Activated CD8-positive, alpha-beta memory T cell treated with anti-CD3 and anti-CD28 coated beads for 24 hours (primary cell): ENCODE results near the gene NQO2.

ENCODE experiments used
- DNase-seq: peaks from one replicate; pipeline ENCODE4 v3.0.0-alpha.2; 2020

NQO2 gene, protein sequence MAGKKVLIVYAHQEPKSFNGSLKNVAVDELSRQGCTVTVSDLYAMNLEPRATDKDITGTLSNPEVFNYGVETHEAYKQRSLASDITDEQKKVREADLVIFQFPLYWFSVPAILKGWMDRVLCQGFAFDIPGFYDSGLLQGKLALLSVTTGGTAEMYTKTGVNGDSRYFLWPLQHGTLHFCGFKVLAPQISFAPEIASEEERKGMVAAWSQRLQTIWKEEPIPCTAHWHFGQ

DNA sequence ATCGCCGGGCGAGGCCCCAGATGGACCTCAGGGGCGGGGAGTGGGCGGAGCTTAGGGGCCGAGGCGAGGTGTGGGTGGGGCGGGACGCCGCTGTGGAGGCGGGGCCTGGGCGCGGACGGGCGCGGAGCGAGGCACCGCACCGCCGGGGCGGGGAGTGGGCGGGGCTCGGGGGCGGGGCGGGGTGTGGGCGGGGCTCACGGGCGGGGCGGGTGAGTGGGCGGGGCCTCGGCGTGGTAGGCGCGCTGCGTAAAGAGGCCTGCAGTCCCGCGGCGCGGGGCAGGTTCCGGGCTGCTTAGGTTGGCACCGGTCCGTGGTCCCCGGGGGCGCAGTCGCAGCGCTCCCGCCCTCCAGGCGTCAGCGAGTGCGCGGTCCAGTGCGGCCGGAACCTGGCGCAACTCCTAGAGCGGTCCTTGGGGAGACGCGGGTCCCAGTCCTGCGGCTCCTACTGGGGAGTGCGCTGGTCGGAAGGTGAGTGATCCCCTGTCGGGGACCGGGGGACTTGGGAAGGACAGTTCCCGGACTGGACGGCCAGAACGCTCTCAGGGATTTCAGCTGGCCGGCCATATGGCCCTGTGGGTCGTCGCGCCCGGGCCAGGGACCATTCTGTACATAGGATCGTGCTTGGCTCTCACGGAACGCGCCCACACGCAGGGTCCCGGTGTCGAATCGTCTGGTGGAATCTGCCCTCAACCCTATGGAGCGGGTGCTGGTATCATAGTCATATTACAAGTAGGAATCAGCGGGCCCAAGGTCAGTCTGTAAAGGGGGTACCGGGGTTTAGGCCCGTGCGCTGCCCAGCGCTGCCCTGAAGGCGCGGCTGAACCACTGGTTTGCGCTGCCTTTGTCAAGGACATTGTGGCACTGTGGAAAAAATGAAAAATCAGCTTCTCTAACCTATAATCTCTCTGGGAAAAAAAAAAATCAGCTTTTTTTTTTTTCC is at the start of gene NQO2:
NQO2 (plus strand) TSS at position 277 of the 940 bp plus-strand sequence. CDS start 6,659 bp downstream, outside the sequence.
- DNase-seq, result peak; percentile 98

DNA sequence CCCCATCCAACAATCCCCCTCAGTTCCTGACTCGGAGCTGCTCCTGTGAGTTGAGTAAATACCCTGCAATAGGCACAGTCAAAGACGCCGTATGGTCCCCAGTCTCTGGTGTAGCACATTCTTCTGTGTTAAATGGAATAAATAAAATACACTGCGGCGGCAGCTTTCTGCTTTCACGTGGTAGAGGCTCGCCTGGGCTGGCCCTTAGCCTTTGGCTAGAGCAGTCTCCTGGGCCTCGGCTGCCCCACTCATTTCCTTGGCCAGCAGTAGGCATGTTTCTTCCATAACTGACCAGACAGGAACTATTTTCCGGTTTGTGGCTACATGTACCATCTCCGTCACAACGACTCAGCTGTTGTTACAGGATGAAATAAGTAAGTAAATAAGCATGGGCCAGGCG is 49.0 kb upstream of the NQO2 start:
- peak; percentile 33 for DNase-seq

DNA sequence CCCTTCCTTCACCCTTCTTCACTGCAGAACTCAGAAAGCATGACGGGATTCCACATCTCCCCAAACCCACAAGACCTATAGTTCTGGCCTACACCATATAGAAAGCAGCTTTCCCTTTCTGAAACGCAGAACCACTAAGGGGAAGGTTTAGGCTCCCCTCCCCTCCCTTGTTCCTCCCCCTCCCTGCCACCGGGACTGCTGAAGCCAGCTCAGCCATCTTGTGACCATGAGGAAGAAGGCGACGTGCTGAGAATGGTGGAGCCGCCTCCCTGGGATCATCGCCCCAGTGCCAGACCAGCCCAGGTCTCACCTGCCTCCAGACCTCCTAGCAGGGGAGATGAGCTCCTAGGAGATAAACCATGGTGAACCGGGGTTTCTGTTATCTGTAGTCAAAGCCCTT is 48.0 kb upstream of the NQO2 start:
- peak; percentile 50 for DNase-seq

DNA sequence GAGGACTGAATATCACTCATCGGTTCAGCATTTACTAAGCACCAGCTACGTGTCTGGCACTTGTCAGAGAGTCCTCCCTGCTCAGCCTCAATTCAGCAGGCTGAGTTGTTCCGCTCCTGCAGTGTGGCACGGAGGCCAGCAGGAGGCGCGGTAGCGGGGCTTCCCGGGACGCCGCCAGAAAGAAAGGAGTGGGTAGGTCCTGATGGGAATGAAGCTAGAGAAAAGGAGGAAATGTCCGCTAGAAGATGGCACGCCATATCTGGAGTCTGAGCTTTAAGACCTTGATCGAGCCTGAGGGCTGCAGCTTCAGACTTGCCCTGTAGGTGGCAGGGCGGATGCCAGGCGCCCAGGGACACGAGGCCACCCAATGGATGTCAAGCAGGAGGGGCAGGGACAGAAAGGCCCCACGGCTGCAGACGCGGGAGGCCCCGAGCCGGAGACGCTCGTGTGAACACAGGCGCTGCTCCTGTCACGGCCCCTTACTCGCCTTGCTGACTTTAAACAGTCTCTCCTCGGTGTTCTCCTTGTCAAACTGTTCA is 47.1 kb upstream of the NQO2 start:
- peak; percentile 81 for DNase-seq

DNA sequence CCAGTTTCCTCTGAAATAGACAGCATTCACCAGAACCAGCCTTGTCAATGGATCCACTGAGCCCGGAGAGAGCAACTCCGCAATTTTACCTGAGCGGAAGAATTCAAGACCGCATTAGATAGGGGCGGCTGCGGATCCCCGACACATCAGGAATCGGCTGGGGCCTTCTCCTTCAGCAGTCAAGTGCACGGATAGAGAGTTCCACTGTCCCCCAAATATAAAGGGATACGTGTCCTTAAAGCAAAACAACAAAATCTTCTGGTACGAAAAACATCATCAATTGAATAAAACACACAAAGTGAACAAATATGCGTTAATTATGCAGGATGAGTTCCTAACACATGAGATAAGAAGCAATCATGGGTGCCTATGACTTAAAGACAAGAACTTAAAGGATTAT is 46.6 kb upstream of the NQO2 start:
- no peak for DNase-seq

DNA sequence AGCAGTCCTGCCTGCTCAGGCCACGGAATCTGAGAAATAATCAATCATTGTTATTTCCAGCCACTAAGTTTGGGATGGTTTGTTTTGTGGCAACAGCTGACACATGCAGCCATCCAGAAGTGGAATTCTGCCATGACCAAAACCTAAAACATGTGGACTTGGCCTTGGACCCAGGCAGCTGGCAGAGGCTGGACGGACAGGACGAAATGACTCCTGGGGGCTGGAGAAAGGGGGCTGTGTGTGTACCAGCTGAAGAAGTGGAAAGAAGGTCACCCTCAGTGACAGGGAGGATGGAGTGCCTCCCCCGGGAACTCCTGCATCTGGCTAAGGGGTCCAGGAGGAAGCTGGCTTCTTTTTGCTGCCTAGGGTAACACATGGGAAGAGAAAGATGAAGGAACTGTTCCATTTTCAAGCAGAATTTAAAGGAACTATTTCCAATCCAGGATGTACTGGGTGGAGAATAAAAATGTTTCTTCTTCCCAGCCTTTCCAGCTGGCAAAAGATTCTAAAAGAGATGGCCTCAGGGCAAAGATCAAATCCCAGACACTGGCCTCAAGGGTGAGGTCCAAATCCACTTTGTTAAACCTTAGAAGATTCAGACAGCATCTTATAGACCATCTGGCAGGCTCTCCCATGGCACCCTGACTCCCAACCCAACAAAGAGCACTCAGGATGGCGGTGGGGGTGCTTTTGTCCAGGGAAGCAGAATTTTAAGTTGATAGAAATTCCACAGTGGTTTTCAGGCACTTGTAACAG is 42.6 kb upstream of the NQO2 start:
- DNase-seq, result peak; percentile 47

DNA sequence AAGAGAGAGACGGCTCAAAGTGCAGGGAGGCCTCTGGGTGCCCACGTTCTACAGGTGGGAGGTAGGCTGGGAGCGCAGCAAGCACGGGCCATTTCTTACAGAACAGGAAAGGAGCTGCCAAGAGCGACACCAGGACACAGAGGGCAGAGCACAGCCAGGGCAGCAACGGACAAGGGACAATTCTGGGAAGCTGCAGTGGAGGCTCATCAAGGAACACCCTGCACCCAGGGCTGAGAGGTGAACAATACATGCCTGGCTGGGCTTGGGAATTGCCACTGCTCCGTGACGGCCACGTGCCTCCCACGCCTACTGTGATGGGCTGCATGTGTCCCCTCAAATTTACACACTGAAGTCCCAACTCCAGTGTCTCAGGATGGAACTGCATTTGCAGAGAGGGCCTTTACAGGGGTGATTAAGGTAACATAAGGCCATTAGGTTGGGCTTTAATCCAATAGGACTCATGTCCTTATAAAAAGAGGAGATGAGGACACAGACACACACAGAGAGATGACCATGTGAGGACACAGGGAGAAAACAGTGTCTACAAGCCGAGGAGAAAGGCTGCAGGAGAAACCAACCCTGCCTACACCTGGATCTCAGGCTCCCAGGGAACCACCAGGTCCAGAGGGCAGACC is 41.9 kb upstream of the NQO2 start:
- DNase-seq, result peak; percentile 37

DNA sequence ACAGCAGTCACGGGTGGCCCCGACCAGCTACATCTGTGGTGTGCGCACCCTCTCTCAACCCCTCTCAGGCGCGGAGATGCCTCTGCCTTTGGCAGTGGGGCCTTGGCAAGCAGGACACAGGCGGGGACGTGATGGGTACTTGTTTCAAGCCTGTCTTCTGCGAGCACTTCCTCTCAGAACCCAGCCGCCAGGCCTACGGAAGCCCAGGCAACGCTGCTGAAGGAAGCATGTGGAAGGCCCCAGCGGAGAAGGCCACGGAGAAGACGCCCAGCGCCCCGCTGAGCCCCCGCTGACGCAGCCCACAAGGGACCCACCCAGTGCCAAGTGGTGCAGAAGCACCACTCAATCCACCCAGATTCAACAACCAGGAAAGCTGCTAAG is 41.4 kb upstream of the NQO2 start:
- DNase-seq, result peak; percentile 59

DNA sequence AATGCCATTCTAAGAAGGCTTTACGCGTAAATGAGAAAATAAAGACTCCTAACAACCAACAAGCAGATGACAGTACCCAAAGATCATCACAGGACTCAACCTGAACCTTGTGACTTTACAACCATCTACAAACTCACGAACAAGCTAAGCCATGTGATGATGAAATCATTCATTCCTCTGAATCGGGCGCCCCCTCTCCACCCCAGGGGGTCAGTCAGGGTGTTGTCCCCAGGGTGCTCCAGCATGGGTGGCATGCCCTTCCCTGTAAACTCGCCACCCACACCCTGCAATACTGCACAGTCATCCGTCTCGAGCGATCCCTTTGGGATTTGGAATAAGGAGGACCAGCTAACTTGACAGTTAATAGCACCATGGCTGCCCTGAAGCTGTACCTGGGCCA is 40.9 kb upstream of the NQO2 start:
- peak; percentile 53 for DNase-seq

DNA sequence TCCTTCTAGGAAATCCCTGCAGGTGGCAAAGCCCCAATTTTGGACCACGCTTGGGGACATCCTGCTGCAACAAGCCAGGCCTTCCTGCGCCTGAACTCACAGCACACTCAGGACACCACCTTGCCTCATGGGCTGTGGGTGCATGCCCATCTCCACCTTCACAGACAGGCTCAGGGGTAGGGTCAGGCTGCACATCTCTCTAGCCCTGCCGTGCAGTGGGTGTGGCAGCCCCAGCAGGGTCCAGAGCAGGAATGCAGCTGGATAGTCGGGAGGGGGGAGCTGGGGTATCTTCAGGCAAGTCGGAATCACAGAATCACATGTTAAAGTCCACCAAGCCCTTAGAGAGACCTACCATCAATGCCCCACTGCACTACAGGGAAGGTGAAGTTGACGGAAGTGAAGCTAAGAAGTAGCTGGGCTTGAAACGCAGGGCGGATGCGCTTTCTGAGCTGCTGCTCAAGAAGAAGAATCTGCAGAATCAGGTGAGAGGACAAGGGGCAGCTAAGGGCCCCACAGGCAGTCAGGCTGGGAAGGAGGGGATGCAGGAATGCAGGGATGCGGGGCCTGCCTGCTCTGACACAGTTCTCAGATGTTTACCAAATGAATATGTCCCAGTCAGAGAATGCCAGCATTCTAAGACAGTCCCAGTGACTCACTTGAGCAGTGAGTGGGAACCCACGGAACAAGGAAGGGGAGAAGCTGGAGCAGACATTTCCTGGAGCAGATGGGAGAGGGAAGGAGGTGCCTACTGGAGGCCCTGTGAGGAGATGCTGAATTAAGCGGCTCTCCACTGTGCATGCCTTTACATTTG is 39.6 kb upstream of the NQO2 start:
- no peak for DNase-seq

DNA sequence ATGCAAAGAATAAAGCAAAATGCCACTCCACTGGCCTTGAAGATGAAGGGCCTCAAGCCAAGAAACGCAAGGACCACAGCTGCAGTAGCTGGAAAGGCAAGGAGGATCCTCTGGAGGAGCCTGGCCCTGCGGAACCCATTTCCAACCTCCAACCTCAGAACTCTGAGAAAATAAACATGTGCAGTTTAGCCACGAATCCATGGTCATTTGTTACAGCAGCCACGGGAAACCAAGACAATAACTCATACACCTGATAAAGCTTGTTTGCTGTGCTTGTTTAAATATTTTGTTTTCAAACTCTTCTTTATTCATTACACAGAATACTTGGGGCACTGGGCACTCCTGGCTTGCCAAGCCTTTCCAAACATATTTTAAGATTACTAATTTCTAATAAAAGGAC is 38.8 kb upstream of the NQO2 start:
- no peak for DNase-seq

DNA sequence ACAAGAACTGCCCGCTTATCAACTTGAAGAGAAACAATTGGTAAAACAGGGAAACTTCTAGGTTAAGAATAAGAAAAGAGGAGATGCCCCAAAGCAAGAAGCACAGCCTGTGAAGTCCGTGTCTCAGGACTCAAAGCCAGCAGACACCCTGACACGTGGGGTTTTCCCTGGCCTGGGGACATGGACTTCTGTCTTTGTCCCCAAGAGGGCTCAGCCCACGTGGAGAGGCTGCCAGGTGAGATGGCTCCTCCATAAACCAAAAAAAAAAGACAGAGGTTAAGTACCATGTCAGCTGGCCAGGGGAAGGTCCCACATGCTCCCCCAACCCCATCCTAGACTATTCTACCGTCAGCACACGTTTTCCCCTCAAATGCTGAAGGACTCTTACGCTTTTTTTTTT is 38.2 kb upstream of the NQO2 start:
- DNase-seq, result no peak

DNA sequence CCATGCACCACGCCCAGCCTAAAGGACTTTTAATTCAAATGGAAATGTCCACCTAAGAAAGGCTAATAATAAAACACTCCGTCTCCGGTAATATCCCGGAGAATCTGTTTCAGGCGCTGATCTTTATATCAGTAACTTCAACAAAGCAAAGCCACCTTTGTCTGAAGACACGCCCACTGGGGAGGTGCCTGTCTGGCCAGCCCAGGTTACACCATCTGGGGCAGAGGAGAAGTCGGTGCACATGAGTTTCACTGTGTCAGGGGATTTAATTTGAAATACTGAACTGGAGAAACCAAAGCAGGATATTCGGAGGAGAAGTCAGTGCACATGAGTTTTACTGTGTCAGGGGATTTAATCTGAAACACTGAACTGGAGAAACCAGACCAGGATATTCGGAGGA is 37.7 kb upstream of the NQO2 start:
- no peak for DNase-seq

DNA sequence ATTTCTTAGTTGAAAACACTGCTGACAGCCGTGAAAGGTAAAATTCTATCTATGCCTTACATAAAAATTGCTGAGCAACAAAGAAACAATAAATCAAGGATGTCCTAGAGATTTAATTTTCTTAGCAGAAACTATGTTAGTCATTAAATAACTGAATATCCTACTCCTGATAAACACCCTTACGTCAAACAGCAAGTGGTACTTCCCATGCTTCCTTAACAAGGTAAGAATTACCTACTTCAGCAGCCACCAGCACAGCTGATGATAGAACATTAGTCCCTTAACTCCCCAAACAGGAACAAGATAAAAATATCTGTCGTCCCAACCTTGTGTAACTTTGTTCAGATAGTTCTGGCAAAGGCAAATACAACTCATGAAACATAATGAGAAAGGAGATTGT is 37.1 kb upstream of the NQO2 start:
- DNase-seq, result no peak

DNA sequence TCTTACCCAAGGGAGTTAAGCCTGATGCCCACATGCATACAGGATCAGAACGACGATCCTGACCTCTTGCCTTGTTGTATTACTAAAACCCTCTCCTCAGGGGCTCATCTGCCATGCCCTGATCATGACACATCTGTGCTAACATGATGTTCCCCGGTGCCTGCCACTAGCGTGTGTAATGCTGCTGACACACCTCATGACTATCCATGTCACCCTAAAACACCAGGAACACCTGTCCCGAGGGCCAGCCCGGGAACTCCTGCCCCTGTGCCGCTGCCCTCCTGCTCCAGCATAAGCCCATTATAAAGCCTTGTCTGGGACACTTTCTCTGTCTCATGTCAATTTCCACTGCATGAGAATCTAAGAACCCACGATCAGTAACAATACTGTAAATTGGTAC is 35.9 kb upstream of the NQO2 start:
- DNase-seq, result no peak

DNA sequence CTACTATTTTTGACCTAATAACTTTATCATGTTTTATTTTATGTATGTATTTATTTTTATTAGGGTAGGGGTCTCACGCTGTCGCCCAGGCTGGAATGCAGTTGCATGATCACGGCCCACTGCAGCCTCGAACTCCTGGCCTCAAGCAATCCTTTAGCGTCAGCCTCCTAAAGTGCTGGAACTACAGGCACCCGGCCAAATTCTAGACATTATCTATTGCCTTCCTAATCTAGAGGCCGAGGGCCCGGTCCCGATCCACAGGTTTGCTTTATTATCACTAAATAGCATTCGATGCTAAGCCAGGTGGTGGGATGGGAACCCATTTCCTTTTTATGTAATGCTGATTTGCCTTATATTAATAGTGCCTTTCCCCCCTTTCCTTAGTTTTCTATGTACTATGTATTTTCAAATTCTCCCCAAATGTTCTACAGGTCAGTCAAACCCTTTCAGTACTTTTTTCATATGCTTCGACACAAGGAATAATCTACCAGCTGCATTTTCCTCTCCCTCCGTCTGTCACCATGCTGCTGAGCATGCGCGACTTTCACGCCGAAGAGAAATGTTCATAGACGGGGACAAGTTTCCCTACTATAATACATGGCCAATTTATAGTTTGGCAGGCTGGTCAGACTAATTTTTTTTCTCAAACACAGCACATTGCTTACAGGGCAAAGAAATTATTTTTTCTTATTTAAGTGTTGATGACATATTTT is 34.7 kb upstream of the NQO2 start:
- no peak for DNase-seq

DNA sequence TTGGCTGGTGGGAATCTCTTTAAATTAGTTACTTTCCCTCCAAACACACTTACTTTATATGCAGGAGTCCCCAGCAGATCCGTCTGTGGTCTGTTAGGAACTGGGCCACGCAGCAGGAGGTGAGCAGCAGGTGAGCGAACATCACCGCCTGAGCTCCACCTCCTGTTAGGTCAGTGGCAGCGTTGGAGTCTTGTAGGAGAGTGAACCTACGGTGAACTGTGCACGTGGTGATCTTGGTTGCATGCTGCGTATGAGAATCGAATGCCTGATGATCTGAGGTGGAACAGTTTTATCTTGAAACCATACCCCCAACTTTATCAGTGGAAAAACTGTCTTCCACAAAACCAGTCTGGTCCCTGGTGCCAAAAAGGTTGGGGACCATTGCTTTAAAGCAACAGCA is 33.3 kb upstream of the NQO2 start:
- no peak for DNase-seq

DNA sequence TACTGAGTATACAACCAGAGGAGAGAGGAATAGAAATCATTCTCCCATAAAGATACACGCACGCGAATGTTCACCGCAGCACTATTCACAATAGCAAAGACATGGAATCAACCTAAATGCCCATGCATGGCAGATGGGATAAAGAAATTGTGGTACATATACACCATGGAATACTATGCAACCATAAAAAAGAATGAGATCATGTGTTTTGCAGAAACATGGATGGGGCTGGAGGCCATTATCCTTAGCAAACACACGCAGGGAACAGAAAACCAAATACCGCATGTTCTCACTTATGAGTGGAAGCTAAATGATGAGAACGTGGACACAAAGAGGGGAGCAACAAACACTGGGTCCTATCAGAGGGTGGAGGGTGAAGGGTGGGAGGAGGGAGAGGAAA is 31.8 kb upstream of the NQO2 start:
- DNase-seq, result no peak

DNA sequence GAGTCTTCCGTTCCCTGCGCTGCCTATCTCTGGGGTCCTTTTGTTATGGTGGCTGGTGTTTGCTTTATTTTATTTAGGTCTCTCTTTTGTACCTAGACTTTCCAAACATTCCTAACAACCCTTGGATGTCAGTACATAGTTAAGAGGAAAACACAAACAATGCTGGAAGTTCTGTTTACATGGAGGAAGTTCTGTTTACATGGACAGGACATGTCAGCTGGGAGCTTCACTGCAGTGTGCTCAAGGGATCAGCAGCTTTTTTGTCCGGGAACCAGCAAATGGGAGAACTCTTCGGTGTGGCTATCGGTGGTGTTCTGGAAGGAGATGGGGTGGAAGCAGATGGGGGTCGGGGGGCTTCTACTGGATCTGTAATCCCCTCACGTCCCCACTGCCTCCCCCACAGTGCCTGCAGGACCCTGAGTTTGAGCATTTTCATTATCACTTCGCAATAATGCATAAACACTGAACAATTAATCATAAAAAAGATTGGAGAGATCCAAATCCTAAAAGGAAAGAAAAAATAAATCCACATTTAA is 31.0 kb upstream of the NQO2 start:
- no peak for DNase-seq

DNA sequence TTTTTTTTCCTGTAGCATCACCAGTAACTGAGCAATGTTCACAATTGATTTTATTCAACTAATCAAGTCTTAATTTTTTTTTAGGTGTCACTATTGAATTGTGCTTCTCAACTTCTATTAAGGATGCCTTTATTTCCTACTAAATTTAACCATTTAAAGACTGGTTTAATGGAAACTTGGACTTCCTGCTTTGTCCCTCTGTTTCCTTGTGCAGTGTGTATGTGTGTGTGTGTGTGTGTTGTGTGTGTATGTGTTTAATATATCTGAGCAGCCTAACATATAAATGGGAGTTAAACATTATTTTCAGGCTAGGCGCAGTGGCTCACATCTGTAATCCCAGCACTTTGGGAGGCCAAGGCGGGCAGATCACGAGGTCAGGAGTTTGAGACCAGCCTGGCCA is 30.1 kb upstream of the NQO2 start:
- DNase-seq, result no peak
